AG08395 (cell line): ENCODE data around the gene ZMYND19.
"Not testable (repeated sequence)": the region's sequence is repeated elsewhere in the genome, so short reads cannot be mapped to it uniquely, and the experiment has no call there.

Source experiments
- DNase-seq: peaks from one replicate; pipeline ENCODE4 v3.0.0; 2012; ENCODE audit warnings: mixed read lengths, low spot score

Gene ZMYND19

GRCh38 chr9:137590469-137591383 lies at the start of gene ZMYND19:
ZMYND19 (minus strand) TSS chr9:137590512; CDS start chr9:137590263, 249 bp downstream.
- peak; percentile 100 for DNase-seq

GRCh38 chr9:137639303-137640051 lies 49.2 kb upstream of the ZMYND19 start:
- DNase-seq: peak; percentile 26

GRCh38 chr9:137638680-137639079 lies 48.4 kb upstream of the ZMYND19 start:
- no peak for DNase-seq

GRCh38 chr9:137634016-137634415 lies 43.7 kb upstream of the ZMYND19 start:
- peak; percentile 34 for DNase-seq

- DNase-seq: peak; percentile 59
Measured at GRCh38 chr9:137632230-137633161, 42.2 kb upstream of the ZMYND19 start.

- no peak for DNase-seq
Measured at GRCh38 chr9:137631345-137632229, 41.3 kb upstream of the ZMYND19 start.

GRCh38 chr9:137630679-137631078 lies 40.4 kb upstream of the ZMYND19 start:
- peak; percentile 59 for DNase-seq

GRCh38 chr9:137630126-137630525 lies 39.8 kb upstream of the ZMYND19 start:
- DNase-seq: no peak

GRCh38 chr9:137627406-137627805 lies 37.1 kb upstream of the ZMYND19 start:
- DNase-seq: not testable (repeated sequence)

GRCh38 chr9:137626464-137626863 lies 36.2 kb upstream of the ZMYND19 start:
- DNase-seq: no peak

GRCh38 chr9:137622211-137622610 lies 31.9 kb upstream of the ZMYND19 start:
- not testable (repeated sequence) for DNase-seq

- DNase-seq: no peak
Measured at GRCh38 chr9:137621131-137621757, 30.9 kb upstream of the ZMYND19 start.

- DNase-seq: no peak
Measured at GRCh38 chr9:137620581-137620980, 30.3 kb upstream of the ZMYND19 start.

GRCh38 chr9:137620048-137620405 lies 29.7 kb upstream of the ZMYND19 start:
- DNase-seq: no peak

GRCh38 chr9:137619240-137620047 lies 29.1 kb upstream of the ZMYND19 start:
- DNase-seq: peak; percentile 61

GRCh38 chr9:137618105-137619067 lies 28.1 kb upstream of the ZMYND19 start, which contains the start of gene EHMT1:
EHMT1 (plus strand) TSS chr9:137619005; CDS start chr9:137619029, 24 bp downstream.
- DNase-seq: peak; percentile 99

- DNase-seq: no peak
Measured at GRCh38 chr9:137615387-137615871, 25.1 kb upstream of the ZMYND19 start.
